HG02970 (cell line): ENCODE measurements around the gene FTL.
A peak's percentile ranks its signal among the peaks of the same experiment; 100 is the strongest.
"Not testable (repeated sequence)": the region's sequence is repeated elsewhere in the genome, so short reads cannot be mapped to it uniquely, and the experiment has no call there.

ENCODE experiments used
- ATAC-seq: cut with Tn5 transposase; IDR thresholded peaks from one replicate; pipeline ENCODE4 v1.9.1; 2021; ENCODE audit warnings: mild to moderate bottlenecking, moderate library complexity, moderate number of reproducible peaks; ENCODE audit not compliant: unreplicated experiment, low FRiP score

The FTL gene

GRCh38 chr19:48965040-48965805 lies at the start of gene FTL:
Gene FTL (plus strand): TSS chr19:48965309. CDS start chr19:48965508, 199 bp downstream.
- peak; percentile 63 for ATAC-seq

- ATAC-seq: no peak
Observed at GRCh38 chr19:48915757-48916156, 49.4 kb upstream of the FTL start.

- no peak for ATAC-seq
Observed at GRCh38 chr19:48918071-48918470, 47.0 kb upstream of the FTL start.

GRCh38 chr19:48918801-48919247 lies 46.3 kb upstream of the FTL start:
- no peak for ATAC-seq

GRCh38 chr19:48919271-48919670 lies 45.8 kb upstream of the FTL start:
- not testable (repeated sequence) for ATAC-seq

GRCh38 chr19:48920949-48921348 lies 44.2 kb upstream of the FTL start:
- ATAC-seq: no peak

- no peak for ATAC-seq
Observed at GRCh38 chr19:48921721-48922500, 43.2 kb upstream of the FTL start.

- ATAC-seq: no peak
Observed at GRCh38 chr19:48922548-48923490, 42.3 kb upstream of the FTL start.

- ATAC-seq: no peak
Observed at GRCh38 chr19:48925240-48925843, 39.8 kb upstream of the FTL start.

- not testable (repeated sequence) for ATAC-seq
Observed at GRCh38 chr19:48925890-48926289, 39.2 kb upstream of the FTL start.

- no peak for ATAC-seq
Observed at GRCh38 chr19:48926909-48927308, 38.2 kb upstream of the FTL start.

GRCh38 chr19:48927692-48928091 lies 37.4 kb upstream of the FTL start:
- ATAC-seq: not testable (repeated sequence)

GRCh38 chr19:48928164-48929025 lies 36.7 kb upstream of the FTL start:
- ATAC-seq: no peak

GRCh38 chr19:48933382-48933932 lies 31.7 kb upstream of the FTL start, which contains the start of gene DHDH:
Gene DHDH (plus strand): TSS chr19:48933699. CDS start chr19:48933722, 23 bp downstream.
- ATAC-seq: peak; percentile 60

- ATAC-seq: no peak
Observed at GRCh38 chr19:48934837-48935236, 30.3 kb upstream of the FTL start.

- no peak for ATAC-seq
Observed at GRCh38 chr19:48935864-48936263, 29.2 kb upstream of the FTL start.

- no peak for ATAC-seq
Observed at GRCh38 chr19:48938256-48938655, 26.9 kb upstream of the FTL start.

GRCh38 chr19:48940902-48941301 lies 24.2 kb upstream of the FTL start:
- no peak for ATAC-seq

- no peak for ATAC-seq
Observed at GRCh38 chr19:48943081-48943480, 22.0 kb upstream of the FTL start.
